DMS153 treated with DMSO at 0.1 percent for 48 hours (cell line): ENCODE data around the gene BICD2.
"Not testable (repeated sequence)": the region's sequence is repeated elsewhere in the genome, so short reads cannot be mapped to it uniquely, and the experiment has no call there.

ENCODE experiments used
- DNase-seq: peaks from one replicate; lab custom pipeline; 2025; ENCODE audit not compliant: unreplicated experiment; lab: John Stamatoyannopoulos, UW

Gene BICD2

DNA sequence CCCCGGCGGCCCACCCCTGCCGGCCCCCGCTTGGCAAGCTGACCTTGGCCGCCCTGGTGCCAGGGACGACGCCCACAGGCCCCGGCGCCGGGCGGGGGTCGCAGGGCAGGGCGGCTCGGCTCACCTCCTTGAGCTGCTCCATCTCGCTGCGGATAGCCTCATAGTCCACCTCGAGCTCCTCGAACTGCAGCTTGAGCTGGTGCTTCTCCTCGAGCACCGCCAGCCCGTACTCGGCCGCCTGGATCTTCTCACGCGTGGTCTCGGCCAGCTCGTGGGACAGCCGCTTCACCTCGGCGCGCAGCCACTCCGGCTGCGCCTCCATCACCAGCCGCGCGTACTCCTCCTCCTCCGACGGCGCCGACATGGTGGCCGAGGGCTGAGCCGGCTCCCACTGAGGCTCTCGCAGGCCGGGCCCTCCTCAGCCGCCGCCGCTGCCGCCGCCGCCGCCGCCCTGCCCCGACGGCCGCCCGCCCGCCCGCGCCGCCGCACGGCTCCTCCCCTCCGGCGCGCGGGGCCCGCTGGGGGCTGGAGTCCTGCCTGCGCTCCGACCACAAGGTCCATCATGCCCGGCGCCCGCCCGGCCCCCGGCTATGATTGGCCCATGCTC is at the start of gene BICD2:
TSS of gene BICD2 (minus strand) at position 453 of the 607 bp plus-strand sequence. CDS start at position 364, 89 bp downstream.
- DNase-seq = no peak

DNA sequence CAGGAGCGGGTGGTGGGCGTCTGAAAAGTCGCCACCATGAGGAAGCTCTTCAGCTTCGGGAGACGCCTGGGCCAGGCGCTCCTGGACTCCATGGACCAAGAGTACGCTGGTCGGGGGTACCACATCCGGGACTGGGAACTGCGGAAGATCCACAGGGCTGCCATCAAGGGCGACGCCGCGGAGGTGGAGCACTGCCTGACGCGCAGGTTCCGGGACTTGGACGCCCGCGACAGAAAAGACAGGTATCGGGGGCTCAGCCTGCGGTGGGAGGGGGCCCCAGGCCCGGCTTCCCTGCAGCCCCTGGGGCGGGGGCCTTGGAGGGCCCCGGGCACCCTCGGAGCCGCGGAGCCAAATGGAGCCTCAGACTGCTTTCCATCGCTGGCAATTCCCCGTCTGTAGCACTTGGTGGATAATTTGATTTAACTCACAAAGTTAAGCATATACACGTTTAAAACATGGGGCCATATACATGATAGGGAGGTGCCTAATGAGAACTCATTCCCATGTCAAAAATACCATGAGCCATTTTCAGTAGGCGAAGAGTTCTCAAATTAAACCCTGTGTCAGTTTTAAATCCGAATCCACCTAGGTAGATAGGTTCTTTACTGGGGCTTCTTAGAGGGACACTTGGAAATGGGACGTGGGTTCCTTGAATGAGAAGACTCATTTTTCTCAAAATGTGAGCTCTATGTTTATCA is 45.1 kb upstream of the BICD2 start:
- DNase-seq = not testable (repeated sequence)

DNA sequence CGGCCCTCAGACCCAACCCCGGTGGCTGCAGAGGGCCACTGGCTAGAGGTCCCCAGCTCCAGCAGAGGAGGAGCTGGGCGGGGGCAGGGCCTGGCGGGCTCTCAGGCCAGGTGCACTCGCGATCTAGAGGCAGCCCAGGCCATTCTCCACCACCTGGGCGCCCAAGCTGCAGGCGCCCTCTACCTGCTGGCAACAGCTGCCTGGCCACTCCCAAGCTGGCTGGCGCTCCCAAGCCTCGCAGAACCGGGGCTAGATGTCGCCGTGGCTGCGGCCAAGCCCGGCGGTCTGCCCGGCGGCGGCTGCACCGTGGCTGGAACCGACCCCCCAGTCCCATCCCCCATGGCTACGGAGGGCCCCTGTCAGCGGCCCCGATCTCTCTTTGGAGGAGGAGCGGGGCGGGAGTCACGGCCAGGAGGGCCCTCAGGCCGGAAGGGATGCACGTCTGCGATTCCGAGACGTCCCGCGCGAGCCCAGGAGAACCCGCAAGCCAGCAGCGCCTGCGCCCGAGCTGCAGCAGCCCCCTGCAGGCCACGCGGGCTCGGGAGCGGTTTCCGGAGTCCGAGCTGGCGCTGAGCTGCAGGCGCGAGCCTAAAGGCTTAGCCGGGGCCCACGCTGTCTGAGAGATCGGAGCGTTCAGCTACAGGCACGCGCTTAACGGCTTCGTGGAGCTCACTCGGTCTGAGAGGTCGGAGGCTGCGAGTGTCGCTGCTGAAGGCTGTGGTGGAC is 44.3 kb upstream of the BICD2 start:
- peak; percentile 45 for DNase-seq

DNA sequence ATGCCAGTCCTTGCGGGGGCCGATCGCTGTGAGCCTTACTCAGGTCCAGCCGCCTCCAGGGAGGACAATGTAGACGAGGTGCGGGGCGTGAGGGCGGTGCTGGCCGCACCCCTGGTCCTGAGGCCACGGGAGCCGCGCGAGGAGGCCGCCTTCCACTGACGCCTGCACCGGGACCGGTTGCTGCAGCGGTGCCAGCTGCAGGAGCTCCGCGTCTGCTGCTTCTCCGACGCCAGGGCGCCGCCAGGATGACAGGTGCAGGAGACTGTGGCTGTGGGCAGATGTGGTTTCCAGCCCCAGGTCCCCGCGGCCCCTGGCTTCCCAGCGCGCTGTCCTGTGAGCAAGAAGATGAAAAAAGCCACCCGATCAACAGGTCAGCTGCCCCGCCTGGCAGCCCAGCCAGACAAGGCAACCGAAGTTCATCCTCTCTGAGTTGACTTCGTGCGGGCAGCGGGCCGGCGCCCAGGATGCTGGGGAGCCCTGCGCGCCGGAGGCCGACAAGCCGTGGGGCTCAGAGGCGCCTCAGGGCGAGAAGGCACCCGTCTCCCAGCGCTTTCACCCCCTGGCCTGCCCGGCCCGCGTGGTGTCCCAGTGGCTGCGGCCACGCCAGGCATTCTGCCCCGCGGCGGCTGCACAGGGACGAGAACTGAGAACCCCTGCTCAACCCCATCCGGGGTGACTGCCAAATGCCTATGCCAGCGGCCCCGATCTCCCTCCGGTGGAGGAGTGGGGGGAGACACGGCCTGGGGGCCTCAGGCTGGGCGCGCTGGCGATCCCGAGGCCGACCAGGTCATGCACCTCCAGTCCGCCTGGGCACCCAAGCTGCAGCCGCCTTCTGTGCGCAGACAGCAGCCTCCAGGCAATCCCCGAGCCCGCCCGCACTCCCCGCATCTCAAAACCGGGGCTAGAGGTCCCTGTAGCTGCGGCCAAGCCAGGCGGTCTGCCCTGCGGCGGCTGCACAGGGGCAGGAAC is 43.4 kb upstream of the BICD2 start:
- no peak for DNase-seq

DNA sequence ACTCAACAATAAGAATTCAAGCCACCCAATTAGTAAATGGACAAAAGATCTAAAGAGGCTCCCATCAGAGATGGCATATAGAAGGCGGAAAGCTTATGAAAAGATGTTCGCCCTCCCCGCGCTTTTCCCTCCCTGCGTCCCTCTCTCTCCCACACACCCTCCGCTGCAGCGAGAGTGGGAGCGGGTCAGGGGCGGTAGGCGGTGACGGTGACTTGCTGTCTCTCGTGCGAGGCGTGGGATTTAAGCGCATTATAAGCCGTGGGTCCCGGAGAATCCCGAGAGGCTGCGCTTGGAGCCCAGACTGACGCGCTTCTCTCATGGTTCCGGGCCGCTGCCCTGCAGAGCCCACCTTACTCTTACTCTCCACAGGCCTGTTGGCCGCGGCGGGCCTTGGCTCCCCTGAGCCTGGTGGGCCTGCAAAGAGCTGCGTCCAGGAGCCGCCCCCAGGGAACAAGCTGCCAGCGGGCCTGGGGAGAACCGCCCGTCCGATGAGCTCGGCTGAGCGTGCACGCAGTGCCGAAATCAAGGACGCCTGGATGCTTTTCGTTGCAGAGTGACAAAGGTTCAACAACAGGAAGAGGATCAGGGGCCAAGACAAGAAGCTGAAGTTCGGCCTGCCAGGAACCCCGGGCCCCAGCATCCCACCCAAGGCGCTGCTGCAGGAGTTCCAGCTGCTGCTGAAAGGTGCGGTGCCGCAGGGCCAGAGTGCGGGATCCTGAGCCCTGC is 42.6 kb upstream of the BICD2 start:
- no peak for DNase-seq

DNA sequence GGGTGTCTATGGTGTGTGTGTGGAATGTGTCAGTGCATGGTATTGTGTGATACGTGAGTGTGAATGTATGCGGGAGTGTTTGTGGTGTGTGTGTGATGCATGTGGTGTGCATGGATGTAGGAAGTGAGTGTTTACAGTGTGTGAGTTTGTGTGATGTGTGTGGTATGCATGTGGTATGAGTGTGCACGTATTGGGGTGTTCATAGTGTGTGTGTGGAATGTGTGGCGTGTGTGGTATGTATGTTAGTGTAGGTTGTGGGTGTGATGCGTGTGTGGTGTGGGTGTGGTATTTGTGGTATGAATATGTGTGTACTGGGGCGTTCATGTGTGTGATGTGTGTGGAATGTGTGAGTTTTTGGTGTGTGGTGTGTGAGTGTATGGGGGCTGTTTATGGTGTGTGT is 40.1 kb upstream of the BICD2 start:
- no peak for DNase-seq

DNA sequence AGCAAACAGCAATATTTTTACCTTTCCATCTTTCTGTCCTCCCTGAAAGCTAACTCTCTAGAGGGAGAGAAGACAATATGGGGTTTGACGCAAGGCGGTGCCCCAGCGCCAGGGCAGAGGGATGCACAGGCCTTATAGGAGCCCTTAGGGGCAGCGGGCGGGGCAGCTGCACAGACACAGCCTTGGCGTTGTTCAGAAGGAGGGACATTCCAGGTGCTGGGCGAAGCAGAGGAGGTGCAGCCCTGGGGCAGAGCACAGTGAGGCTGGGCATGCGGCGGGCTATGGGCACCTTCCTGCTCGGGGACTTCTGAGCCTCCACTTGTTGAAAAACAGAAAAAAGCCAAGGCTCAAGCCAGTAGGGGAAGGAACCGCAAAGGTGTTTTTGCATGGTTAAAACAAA is 33.7 kb upstream of the BICD2 start:
- DNase-seq = no peak

DNA sequence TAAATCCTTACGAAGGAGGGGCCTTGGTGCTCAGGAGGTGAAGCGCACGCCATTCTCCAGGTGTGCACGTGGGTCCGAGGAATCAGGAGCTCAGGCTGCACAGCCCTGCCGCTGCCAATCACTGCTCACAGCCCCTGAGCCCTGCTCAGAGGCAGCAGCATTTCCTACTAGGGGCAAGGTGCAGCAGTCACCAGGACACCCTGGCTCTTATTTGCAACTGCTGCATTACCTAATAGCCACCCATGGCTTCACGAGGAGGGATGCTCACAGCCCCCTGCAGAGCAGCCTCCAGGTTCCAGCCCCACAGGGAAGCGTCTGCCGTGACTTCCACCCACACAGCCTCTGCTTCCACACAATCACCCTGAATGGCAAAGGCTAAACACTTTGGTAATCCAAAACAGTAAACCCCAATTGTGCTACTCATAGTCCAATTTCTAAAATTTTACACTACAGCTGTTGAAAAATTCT is 31.7 kb upstream of the BICD2 start:
- not testable (repeated sequence) for DNase-seq

DNA sequence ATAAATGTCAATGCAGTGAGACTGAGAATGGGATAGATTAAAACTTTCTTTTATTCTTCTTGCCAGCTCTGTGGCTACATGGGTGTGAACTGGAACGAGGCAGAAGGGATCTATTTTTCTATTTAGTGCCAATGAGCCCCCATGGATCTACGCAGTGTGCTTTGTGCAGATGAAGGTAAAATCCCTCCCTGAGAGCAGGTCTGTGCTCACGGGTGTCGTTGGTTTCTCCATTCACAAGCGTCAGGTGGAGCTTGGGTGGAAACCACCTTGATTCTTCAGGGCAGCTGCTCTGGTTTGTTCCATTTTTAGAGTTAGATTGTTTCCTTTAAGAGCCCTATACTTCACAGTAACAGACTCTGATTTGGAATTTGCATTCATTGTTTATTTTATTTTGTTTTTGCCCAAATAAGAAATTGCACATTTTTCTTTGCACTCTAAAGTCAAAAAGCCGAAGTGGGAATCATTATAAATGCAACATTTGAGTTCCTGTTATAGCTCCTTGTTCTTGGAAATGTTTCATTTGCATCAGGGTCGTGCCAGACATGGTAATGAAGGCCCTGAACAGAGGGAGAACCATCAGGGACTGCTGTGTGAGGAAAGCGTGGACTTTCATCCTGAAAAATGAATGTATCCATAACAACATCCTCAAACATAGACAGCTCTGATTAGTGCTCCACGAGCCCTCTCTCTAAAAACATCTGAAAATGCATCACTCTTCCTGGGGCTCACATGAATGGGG is 31.1 kb upstream of the BICD2 start:
- no peak for DNase-seq

DNA sequence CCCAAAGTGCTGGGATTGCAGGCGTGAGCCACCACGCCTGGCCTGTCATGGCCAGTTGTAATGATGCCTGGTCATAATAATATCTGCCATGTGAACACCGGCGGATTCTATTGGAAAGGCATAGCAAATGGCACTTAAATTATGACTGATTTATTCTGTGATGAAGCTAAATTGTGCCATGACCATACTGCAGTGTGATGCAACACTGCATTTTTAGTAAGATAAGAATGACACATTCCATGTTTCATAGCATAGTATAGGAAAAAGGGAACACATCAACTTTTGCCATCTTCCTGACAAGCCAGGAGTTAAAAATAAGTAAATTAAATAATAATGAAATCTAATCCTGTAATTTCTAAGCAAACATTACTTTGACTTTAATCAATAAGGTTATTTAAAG is 30.4 kb upstream of the BICD2 start:
- no peak for DNase-seq

DNA sequence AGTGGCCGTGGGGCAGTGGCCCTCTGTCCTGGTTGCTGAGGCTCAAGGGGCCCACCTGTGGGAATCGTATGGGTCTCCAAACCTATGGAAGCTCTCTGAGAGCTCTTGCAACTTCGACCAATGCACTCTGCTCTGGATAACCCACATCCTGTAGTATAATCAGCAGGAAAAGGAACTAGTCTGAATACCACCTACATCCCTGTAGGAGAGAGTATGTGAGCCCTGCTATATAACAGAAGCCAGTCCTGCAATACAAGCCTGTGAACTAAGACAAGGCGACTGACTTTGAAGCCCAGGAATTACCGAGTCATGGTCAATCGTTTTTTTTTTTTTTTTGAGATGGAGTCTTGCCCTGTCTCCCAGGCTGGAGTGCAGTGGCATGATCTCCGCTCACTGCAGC is 29.8 kb upstream of the BICD2 start:
- no peak for DNase-seq

DNA sequence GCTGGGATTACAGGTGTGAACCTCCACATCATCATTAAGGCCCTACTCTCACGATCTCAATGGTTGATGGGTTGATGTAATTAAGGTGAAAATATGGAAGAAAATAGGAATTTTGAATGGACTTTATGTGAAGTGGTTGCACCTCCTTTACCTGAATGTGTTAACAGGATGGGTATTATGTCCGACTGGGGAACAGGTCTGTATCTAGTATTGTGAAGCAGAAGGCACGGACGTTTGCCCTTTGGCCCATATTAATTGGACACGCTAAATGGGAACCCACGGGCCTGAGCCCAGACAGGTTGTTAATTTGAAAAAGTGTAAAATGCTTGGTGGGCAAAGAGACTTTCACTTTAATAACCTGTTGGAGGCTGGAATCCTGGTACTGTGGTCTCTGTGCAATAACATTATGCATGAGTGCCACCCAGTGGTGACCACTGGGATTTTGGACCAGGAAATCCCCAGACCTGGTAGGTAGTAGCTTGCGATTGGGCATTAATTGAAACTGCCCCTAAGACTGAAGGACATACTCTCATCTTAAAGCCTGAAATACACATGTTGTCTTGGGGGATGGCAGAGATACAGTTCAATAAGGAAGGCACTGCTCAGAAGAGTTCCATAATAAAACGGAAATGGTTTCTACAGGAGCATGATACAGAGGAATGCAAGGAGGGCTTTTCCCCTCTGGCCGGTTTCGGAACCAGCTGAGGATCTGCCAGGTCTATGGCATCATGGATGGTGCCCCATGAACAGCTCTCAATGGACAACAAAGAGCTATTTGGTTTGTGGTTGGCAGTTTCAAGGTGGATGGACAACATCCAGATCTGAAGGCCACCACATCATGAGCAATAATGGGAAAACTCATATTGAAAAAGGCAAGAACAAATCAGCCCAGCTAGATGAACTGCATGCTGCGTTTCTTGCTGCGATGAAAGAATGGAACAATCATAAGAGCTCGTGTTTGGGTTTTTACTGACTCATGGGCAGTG is 26.2 kb upstream of the BICD2 start:
- DNase-seq = peak; percentile 80

DNA sequence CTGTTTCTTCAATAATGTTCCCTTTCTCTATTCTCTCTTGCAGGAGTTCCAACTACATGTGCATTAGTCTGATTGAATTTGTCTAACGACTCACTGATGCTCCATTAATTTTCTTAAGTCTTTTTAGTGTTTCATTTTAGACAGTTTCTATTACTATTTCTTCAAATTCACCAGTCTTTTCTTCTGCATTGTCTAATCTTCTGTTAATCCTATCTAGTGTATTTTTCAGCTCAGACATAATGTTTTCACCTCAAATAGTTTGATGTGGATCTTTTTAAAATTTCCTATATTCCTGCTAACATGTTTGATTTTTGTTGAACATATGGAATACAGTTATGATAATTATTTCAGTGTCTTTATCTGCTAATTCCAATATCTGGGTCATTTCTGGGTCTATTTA is 21.7 kb upstream of the BICD2 start:
- DNase-seq = no peak

DNA sequence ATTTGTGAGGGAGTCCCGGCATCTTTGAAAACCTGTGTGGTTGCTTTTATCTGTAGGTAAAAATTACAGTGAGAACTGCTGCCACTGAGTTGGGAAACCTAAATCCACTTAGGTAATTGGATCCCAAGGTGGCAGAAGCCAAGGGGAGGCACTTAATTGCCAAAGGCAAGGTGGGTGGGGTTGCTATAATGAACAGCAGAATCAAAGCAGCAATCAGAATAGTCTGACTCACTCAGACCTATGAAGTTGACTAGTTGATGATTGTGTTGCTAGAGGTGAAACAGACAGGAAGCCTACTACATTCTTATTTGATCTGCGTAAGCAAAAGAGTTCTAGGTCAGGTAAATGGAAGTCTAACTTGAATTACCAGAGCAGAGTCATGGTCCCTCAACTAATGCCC is 17.3 kb upstream of the BICD2 start:
- no peak for DNase-seq

DNA sequence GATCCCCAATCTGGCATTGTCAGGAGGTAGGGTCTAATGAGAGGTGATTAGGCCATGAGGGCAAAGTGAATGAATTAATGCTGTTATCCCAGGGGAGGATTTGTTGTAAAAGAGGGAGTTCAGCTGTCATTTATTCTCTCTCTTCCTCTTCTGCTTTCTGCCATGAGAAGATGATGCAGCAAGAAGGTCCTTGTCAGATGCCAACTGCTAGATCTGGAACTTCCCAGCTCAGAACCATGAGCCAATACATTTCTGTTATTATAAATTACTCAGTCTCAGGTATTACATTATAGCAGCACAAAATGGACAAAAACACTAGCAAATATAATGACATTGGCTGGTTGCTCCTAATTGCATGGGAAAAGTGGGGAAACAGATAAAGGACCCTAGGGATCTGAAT is 15.6 kb upstream of the BICD2 start:
- no peak for DNase-seq

DNA sequence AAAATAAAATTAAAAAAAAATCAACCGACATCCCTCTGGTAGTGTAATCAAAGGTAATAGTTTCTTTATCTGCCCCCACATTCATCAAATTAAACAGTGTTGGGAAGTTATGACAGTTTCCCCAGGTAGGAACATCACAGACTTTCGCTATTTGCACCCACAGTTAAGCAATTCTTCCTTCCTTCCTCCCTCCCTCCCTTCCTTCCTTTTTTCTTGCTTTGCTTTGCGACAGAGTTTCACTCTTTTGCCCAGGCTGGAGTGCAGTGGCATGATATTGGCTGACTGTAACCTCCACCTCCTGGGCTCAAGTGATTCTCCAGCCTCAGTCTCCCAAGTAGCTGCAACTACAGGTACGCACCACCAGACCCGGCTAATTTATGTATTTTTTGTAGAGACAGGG is 10.8 kb upstream of the BICD2 start:
- no peak for DNase-seq

DNA sequence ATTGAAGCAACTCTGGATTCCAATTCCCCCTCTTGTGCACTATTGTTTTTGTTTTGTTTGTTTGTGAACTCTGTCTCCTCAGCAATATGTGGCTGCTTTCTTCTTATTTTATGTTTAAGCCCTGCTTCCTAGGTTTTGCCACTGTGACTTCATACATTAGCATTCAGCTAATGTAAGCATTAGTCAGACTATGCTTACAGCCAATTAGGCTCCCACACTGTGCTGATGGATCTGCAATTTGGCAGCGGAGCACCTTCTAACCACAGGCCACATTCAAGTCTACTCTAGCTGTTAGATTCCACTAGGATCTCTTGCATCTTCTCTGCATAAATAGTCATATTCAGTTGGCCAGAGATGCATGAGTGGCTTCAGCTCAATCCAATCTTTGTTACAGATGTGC is 9.6 kb upstream of the BICD2 start:
- DNase-seq = no peak

DNA sequence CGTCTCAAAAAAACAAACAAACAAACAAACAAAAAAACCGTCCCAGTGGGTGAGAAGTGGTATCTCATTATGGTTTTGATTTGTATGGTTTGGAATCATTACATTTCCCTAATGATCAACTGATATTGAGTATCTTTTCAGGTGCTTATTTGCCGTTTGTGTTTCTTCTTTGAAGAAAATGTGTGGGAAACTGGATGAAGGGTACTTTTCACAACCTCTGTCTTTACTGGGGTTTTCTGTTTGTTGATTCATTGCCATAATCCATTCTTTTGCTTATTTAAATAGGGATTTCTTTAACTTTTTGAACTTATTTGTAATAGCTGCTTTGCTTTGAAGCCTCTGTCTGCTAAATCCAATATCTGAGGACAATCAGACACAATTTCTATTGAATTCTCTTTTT is 9.2 kb upstream of the BICD2 start:
- no peak for DNase-seq

DNA sequence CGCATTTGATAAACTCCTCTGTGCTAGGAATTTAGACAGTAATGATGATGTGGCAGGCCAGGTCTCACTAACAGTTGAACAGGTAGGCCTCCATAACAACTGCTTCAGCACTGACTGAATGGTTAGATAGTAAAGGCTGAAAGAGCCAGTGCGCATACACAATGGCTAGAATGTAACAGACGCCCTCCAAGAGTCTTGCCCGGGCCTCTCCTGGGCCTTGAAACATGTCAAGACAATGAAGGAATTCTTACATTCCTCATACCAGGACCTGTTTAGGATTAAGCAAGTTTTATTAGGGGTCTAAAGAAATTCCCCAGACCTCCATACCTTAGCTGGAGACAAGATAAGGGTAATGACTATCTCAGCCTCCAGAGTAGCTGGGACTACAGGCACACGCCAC is 6.7 kb upstream of the BICD2 start:
- DNase-seq = no peak
